Fibroblast of lung (primary cell): ENCODE data around the gene TMEM171.

Experiments
- EZH2 ChIP-seq: IDR thresholded peaks from 2 replicates; pipeline ENCODE4 v1.5.1; 2012; ENCODE audit warnings: low read length, control low read depth, mild to moderate bottlenecking; ENCODE audit errors: missing control alignments
- TF ChIP-seq, protein P1 (sequence below), 2 donors: IDR thresholded peaks in 1 of 2; conservative IDR thresholded peaks in 1 of 2; 1 replicate in 1 of 2; 2 replicates in 1 of 2; pipeline ENCODE4 v1.5.1; 2011 to 2012; ENCODE audit warnings: low read length in 2 of 2, control low read depth in 1 of 2, inconsistent platforms in 1 of 2, low read depth in 1 of 2, mild to moderate bottlenecking in 1 of 2

GRCh38 chr5:73117088-73117740, 3.2 kb upstream of the TMEM171 start:
- TF ChIP-seq, protein P1, sequence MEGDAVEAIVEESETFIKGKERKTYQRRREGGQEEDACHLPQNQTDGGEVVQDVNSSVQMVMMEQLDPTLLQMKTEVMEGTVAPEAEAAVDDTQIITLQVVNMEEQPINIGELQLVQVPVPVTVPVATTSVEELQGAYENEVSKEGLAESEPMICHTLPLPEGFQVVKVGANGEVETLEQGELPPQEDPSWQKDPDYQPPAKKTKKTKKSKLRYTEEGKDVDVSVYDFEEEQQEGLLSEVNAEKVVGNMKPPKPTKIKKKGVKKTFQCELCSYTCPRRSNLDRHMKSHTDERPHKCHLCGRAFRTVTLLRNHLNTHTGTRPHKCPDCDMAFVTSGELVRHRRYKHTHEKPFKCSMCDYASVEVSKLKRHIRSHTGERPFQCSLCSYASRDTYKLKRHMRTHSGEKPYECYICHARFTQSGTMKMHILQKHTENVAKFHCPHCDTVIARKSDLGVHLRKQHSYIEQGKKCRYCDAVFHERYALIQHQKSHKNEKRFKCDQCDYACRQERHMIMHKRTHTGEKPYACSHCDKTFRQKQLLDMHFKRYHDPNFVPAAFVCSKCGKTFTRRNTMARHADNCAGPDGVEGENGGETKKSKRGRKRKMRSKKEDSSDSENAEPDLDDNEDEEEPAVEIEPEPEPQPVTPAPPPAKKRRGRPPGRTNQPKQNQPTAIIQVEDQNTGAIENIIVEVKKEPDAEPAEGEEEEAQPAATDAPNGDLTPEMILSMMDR (conservative IDR thresholded peaks at IDR 0.05 in 1 of 2, IDR thresholded peaks at IDR 0.05 in 1 of 2; ENCODE audit: low read depth in 1 of 2, low read length in 2 of 2): no peak
- TF ChIP-seq EZH2: no peak
